ENCODE results near the gene BRF1.
"Not testable (repeated sequence)": the region's sequence is repeated elsewhere in the genome, so short reads cannot be mapped to it uniquely, and the experiment has no call there.

The BRF1 gene

GRCh38 chr14:105315211-105315721 lies 14.5 kb upstream of the BRF1 start:
- DNase-seq, result peak in 4 of 5 experiments; percentile 9 to 66 (median 56)

- peak; percentile 62 to 95 (median 71) for DNase-seq
Measured at GRCh38 chr14:105314287-105315200, 13.7 kb upstream of the BRF1 start, which contains the start of gene PACS2. PACS2 (plus strand) TSS chr14:105314748; CDS start chr14:105314919, 171 bp downstream.

DNA sequence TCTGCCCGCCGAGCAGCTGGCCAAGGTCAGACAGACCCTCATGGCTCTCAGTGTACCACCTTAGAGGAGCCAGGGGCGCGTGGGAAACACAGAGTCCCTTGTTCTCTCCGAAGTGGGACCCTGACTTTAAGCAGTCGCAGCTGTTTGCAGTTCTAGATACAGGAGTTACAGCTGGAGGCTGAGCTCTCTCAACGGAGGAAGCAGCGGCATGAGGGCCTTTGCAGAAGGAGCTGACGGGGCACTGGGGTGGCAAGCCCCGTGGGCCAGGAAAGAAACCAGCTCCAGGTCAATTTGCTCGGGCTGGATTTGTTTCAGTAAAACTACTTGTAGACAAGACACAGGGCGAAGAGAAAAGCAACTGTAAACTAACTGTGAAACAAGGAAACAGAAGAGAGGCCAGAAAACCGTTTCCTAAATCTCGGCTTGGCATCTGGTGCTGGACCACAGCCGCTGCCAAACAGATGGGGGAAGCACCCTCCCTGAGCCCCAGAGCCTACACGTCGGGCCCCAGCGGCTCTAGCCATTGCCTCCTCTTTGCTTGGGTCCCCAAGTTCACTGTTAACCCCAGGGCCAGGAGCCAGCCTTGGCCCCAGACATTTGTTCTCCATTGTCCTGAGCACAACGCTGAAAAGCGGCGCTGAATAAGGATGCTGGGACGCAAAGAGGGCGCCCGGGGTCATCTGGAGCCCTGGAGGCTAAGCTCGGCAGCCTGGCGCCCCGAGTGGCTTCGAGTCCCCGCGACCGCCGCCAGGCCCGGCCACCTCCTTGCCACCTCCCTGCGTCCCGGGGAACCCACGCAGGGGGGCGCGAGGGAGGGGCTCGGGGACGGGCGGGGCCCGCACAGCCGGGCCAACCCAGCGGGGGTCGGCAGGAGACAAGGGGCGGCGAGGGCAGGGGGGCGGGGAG lies 12.8 kb upstream of the BRF1 start:
- DNase-seq, result peak in 2 of 5 experiments; percentile 33 to 40

DNA sequence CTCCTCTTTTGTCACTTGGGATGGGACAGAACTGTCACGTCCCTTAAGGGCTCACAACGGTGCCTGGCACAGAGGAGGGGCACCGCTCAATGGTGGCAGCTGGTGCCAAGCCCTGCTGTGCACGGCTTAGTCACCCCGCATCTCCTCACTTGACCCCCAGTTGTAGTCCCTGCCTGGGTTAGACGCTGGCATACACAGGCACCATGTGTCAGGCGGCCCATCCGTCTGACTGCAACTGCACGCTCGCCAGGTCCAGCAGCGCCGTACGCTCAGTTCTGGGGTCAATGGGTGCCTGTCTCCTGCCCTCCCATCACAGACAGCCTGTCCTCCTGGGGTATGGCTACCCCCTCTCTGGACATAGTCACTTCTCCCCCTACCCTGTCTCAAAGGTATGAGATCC lies 12.2 kb upstream of the BRF1 start:
- no peak for DNase-seq

DNA sequence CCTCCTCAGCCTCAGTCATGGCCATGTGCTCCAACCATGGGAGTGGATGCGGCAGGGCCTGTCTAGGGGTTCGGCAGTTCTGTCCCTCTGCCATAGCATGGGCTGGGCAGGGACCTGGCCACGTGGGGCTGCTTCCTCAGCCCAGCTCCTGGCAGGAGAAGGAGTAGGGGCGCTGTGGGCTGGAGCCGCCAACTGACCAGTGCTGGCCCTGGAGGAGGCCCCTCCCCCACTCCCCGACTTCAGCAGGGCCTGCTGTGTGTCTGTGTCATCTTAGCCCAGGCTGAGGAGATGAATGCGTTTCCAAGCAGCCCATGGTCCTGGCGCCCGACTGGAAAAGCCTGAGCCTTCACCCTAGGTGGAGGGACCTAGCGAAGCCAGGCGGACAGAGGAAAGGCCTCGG lies 11.0 kb upstream of the BRF1 start:
- DNase-seq, result no peak

DNA sequence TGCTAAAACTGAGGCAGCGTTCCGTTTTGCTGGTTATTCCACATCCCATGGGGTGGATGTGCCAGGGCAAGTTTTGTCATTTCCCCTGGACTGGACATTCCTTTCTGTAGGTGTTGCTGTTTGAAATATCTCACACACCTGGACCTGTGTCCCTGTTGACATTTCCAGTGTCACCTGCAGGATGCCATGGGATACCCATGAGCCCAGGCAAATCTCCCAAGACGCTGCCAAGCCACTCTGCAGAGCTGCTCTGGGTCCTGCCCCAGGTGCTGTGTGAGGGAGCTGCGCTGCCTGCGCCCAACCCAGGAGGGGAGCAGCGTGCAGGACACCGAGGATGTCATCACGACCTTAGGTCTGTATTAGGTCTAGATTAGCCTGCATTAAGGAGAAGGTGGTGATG lies 8.6 kb upstream of the BRF1 start:
- no peak for DNase-seq

DNA sequence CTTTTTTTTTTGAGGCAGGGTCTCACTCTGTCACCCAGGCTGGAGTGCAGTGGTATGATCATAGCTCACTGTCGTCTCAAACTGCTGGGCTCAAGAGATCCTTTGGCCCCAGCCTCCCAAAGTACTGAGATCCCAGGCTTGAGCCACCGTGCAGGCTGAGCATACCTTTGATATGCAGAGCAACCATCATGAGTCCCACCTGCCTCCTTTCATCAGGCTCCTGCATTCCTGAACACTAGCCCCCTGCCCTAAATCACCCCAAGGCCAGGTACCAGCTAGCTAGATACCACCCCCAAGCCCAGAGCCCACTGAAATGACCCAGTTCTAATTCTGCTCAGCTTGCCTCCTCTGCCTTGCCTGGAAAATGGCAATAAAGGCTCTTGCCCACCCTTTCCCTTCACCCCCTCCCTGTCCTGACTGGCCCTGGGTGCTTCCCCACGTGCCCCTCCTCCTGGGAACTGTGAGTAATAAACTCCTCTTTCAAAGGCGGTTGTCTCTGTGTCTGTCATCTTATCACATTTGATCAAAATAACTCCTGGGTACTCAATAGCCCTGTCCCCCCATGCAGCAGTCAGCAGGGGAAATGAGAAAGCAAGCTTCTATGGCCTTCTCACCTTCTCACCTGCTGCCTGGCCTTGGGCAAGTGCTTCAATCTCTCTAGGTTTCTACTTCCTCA lies 6.4 kb upstream of the BRF1 start:
- no peak for DNase-seq

DNA sequence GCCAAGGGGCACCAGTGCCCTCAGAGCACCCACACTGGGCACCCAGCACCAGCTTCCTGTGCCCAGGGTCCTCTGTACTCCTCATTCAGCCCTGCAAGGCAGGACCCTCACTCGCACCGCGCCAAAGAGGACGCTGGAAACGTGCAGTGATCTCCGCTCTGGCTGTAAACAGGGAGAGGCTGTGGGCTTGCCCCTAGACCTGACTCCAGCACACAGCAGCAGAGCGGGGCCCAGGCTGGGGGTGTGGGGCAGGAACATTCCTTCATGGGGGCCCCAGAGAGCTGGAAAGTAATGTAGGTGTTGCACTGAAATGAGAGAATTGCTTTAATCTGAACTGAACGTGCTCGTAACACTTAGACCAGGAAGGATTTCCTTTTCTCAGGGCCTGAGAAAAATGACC lies 5.0 kb upstream of the BRF1 start:
- DNase-seq, result no peak

- peak in 1 of 5 experiments; percentile 49 for DNase-seq
Measured at GRCh38 chr14:105305345-105305744, 4.5 kb upstream of the BRF1 start.

GRCh38 chr14:105304565-105304964 lies 3.8 kb upstream of the BRF1 start:
- no peak for DNase-seq

- DNase-seq, result no peak
Measured at GRCh38 chr14:105303949-105304348, 3.1 kb upstream of the BRF1 start.

DNA sequence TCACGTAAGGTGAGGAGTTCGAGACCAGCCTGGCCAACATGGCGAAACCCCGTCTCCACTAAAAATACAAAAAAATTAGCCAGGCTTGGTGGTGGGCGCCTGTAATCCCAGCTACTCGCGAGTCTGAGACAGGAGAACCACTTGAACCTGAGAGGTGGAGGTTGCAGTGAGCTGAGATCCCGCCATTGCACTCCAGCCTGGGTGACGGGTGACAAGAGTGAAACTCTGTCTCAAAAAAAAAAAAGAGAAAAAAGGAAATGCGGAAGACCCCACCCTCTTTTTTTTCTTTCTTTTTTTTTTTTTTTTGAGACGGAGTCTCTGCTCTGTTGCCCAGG lies 1.1 kb upstream of the BRF1 start:
- not testable (repeated sequence) for DNase-seq

DNA sequence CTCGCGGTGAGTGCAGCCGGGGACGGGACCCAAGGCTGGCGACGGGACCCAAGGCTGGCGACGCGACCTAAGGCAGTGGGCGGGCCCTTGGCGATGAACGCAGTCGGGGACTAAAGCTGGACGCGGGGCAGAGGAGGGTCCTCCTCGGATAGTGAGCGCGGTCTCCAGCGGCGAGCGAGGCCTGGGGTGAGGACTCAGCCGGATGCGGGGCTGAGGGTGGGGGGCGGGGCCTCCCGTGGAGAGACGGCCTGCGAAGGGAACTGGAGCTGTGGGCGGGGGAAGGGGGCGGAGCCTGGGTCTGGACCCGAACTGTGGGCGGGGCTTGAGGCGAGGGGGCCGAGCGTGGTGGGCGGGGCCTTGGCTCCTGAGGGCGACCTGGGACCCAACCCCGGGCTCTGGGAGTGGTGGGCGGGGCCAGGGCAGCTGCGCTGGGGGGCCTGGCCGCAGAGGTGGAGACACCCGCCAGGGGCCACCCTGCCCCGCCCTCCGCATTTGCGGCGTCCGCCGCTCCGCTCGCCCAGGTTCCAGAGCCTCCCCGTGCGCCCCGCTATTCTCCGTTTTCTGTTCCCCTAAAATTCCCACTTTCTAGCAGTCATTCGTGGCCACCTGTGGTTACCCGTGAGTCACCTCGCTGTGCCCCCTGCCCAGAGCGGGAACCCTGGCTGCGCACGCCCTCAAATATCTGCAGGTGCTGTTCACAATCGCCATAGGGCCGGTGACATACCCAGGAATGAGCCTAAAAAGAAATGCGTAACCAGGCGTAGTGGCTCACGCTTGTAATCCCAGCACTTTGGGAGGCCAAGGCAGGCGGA lies 508 bp upstream of the BRF1 start:
- peak; percentile 93 to 99 (median 97) for DNase-seq

DNA sequence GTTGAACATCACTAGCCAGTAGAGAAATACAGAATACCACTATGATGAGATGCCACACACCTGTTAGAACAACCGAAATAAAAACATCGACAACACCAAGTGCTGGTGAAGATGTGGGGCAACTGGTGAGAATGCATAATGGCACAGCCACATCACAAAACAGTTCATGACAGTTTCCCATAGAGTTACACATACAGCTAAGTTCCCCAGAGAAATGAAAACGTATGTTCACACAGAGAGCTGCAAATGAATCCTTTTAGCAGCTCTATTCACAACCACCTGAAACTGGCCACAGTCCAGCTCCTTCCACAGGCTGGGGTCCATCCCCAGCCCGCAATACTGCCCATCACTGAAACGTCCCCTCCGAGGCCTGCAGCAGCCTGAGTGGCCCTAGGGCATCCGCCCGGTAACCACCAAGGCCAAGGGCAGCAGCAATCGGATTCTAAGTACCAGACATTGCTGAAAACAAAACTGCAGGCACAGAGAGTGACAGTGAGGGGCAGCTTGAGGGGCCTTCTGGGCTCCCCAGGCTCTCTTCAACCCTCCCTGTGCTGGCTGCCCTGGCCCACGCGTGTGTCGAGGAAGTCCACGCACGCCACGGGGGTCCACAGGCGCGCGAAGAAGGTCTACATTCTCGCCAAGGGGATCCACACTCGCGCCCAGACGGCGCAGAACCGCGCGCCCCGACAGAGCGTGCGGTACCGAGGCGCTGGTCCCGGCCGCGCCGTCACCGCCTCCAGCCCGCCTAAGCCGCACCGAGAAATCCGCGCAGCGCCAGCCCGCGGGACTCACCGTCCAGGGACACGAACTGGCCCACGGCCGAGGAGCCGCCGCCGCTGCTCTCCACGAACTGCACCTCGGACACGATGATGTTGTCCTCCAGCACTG lies 903 bp downstream of the BRF1 start:
- peak in 3 of 5 experiments; percentile 11 to 39 (median 22) for DNase-seq

DNA sequence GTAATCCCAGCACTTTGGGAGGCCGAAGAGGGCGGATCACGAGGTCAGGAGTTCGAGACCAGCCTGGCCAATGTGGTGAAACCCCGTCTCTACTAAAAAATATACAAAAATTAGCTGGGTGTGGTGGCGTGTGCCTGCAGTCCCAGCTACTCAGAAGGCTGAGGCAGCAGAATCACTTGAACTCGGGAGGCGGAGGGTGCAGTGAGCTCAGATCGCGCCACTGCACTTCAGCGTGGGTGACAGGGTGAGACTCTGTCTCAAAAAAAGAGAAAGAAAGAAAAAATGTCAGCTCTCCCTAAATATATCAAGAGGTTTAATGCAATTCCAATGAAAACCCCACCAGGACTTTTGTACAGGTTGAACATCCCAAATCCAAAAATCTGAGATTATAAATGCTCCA lies 3.5 kb downstream of the BRF1 start:
- not testable (repeated sequence) for DNase-seq

DNA sequence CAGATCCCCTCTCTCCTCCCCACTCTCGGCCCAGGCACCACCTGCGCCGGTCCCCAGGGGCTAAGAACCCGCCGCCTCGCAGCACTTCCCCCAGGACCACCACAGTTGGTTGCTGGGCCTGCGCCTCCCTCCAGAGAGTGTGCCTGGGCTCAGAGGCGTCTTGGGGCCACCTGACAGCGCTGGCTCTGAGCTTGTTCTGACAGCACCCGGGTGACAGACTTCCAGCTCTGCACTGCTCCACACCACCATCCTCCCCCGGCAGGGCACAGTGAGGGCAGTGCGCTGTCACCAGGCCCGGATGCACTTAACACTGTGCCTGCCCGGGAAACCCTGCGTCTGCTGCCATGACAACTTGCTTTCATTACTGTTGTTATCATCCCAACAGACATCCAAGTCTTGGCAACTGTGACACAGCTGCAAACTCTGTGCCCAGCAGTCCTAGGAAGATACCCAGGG lies 6.6 kb downstream of the BRF1 start:
- DNase-seq, result peak in 2 of 5 experiments; percentile 40 to 61

GRCh38 chr14:105292826-105293711 lies 7.7 kb downstream of the BRF1 start:
- no peak for DNase-seq

DNA sequence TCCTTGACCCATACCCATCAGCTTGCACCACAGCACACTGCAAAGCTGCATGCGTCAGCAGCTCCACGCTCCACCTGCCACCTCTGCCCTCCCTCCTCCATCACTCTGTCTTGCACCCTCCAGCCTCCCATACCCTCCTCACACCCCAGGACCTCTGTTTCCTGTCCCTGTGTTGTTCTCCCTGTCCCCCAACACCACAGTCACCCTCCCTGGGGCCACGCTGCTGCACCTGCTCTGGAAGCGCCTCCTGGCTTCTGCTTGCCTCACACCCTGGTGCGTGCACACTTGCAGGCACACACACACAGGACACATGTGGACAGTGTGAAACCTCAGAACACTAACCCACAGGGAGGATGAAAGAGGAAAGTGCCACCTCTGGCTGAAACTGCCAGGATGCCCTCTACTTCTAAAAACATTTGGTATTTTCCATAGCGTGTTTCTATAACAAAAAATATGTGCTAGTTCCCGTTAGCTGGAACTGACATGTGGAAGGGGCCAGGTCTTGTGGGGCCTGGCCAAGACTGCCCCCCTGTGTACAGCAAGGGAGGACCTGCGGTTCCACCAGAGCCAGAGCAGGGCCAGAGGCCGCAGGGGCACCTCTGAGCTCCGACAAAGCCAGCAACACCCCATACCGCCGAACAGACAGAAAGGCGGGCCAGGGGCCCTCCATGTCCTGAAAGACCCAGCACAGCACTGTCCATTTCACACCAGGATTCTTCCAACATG lies 10.0 kb downstream of the BRF1 start:
- peak in 1 of 5 experiments; percentile 44 for DNase-seq

DNA sequence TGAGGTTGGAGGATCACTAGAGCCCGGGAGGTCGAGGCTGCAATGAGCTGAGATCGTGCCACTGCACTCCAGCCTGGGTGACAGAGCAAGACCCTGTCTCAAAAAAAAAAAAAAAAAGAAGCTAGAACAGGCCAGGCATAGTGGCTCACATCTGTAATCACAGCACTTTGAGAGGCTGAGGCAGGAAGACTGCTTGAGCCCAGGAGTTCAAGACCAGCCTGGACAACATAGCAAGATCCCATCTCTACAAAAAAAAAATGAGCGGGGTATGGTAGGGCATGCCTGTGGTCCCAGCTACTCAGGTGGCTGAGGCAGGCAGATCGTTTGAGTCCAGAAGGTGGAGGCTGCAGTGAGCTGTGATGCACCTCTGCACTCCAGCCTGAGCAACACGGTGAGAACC lies 11.9 kb downstream of the BRF1 start:
- DNase-seq, result not testable (repeated sequence)

Measured in T-helper 2 cell (primary cell).